ENCODE results near the gene OR8S1. TPM values are rescaled to one million over a fixed set of nuclear protein-coding genes. Genes with fewer than 3 reads are reported as not detected.

The OR8S1 gene
- total RNA-seq, 1 donor from 2014 or later: not detected

DNA sequence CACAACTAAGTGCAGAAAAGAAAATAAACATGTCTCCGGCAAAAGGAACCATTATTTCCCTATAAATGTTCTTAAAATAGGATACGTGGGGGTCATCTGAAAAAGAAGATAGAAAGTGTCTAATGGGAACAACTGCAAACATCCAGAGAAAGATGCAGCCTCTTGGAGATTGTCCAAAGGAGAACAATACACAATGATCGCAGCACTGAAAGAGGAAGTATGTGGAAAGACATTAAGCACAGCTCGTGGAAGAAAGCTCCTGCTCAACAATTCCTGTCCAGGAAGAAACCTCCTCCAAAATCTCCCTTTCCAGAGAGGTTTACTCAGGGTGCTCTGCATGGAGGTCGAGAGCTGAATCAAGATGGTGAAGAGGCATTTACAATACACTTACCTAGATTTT, 46.9 kb downstream of the OR8S1 start:
- peaks cover 5% of the 10 kb centered on the region for H3K27me3 Mint-ChIP-seq (ENCODE audit: insufficient read depth)
- H3K4me1 Mint-ChIP-seq (ENCODE audit: low read depth): no peaks in the 10 kb centered on the region
- H3K4me3 Mint-ChIP-seq: no peak overlapping the region
- no peak overlapping the region for H3K27ac Mint-ChIP-seq
- no peak for DNase-seq (ENCODE audit: low spot score)
- no peaks in the 10 kb centered on the region for H3K36me3 Mint-ChIP-seq (ENCODE audit: low read depth)
- intact Hi-C loops (cut with micrococcal nuclease): no loop called here
- no peaks in the 10 kb centered on the region for H3K9me3 Mint-ChIP-seq

Other genes with a start within 250 kb of the OR8S1 start
- gene ZNF641, start 174.7 kb upstream of the OR8S1 start, total RNA-seq: 7.0 and 7.1 TPM in 2 replicates
- not detected in 2 replicates for gene ANP32D, start 53.1 kb upstream of the OR8S1 start, total RNA-seq
- gene C12orf54, start 43.1 kb upstream of the OR8S1 start, total RNA-seq: not detected in 2 replicates
- not detected in 2 replicates for gene LALBA, start 44.4 kb downstream of the OR8S1 start, total RNA-seq
- gene KANSL2, start 156.6 kb downstream of the OR8S1 start, total RNA-seq: 65.3 and 66.4 TPM in 2 replicates
- 67.2 and 67.7 TPM in 2 replicates for gene CCNT1, start 191.1 kb downstream of the OR8S1 start, total RNA-seq

Measured in activated T-helper 1 cell treated with anti-CD3 and anti-CD28 coated beads, Interleukin-12 subunit alpha, Interleukin-12 subunit beta, Interleukin-2, Interleukin-4 antibody, amounts not matched to agents 30 ng/mL and 10 ng/mL and 1 ng/mL, durations not matched to agents 14 hours and 24 hours and 36 hours (primary cell).